Measurements from ENCODE around the gene JAK1.

JAK1 gene

GRCh38 chr1:64857347-64857746 lies 109.0 kb downstream of the JAK1 start:
- no peak for DNase-seq

DNA sequence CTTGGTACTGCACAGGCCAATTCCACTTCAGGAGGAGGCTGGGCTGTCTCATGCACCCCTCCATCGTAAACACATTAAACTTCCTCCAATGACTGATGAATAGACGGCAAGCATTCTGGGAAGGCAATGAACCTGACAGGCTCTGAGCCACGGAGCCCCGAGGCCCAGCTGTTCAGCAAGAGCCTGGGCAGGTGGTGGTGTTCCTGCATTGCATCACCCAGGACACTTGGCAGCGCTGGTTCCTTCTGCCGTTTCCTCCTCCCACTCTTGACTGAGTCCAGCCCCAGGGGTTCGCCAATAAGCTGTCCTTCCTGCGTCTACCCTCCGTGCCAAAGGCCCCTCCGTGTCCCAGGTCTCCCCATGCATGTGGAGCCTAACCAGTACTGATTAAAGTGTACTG lies 109.8 kb downstream of the JAK1 start:
- DNase-seq: no peak

- no peak for DNase-seq
Observed at GRCh38 chr1:64855557-64855956, 110.8 kb downstream of the JAK1 start.

DNA sequence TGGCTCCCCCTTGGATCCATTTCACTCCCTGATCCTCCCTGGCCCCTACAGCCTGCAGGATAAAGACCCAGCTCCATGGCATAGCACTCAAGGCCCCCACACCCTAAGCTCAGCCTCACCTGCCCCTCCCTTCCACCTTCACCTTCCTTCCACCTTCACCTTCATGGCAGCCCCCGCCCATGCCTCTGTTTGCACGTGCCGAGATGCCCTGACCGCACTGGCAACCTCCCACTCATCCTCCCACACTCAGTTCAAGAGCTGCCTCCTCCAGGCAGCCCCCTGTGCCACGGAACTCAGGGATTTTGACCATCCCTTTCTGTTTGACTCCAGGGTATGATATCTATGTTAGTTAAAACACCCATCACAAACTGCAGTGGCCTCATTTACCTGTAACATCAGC lies 111.7 kb downstream of the JAK1 start:
- DNase-seq: no peak

DNA sequence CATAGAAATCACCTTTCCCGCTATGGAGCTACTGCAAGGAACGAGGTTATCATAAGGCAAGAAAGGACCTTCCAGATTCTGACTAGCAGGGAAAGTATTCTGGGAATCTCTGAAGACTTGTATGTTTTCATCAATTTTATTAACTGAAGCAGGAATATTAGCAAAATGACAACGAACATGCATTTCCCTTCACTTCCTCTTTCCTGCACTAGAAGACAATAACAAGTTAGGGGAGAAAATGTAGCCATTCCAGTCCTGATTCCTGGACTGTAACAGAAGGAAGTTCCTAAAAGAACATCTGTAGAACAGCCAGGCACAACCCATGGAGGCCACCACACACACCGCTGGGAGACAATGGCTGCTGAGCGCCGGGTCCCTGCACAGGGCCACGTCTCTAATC lies 114.7 kb downstream of the JAK1 start:
- no peak for DNase-seq

DNA sequence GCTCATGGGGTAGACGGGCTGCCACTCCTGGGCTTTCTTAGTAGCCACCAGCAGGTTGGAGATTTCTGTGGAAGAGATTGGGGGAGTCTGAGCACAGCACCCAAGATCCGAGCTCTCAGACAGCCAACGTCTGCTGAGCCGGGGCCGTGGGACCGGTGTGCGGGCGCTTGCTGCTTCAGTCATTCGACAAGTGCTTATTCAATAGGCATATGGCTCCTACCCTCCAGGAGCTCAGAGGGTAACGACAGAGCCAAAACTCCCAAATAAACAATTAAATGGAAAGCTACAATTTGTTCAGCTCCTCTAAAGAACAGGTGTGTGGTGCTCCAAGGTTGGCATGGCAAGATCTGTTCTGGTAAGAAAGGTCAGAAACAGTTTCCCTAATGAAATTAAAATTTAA lies 115.5 kb downstream of the JAK1 start:
- no peak for DNase-seq

DNA sequence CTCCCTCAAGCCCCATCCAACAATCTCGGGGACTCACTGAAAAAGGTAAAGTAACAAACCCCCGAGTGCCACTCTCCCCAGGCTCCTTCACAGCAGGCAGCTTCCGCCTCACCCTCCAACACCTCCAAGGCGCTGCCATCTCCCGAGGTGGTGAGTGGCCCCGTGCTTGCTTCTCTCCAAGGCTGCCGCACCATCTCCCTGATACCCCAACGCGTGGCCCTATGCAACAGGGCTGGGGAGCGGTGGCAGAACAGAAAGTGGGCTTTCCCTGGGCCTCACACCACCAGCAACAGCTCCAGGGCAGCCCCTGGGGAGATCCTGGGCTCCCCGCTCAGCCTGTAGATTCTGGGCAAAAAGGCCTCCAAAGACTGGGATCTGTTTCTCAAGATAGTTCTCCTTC lies 116.4 kb downstream of the JAK1 start:
- no peak for DNase-seq

GRCh38 chr1:64848803-64849202 lies 117.5 kb downstream of the JAK1 start:
- DNase-seq: no peak

DNA sequence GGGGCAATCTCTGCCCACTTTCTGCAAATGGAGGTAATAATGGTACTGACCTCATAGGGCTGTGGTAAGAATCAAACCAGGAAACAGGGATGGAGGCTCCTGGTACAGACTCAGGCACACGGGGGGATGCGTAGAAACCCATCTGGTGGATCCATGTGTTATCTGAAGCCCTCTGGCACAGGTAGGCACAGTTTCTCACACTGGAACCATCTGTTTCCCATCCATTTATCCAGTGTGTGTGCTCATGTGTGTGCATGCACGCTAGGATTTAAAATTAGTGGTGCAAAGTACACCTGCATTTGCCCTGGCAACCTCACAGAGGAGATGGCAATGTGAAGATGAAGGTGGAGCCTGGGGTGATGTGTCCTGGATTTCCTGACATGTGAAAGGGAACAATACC lies 118.2 kb downstream of the JAK1 start:
- DNase-seq: no peak

DNA sequence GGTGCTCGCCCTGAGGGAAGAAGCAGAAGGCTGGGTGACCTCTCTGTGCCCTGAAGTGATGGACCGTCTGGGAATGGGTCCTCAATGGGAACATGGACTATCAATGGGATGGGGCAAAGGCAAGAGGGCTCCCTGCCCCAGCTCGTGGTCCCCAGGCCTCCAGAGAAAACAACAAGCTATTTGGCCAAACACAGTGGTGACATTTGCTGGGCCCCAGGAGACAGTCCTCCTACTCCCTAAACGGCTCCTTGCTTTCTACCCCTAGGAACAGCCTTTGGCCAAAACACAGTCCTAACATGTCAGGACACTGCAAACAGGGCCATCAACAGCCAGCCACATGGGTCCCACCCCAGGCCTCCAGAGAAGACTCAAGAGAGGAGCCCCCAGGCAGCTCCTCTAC lies 118.7 kb downstream of the JAK1 start:
- DNase-seq: no peak

- no peak for DNase-seq
Observed at GRCh38 chr1:64846573-64847430, 119.5 kb downstream of the JAK1 start.

DNA sequence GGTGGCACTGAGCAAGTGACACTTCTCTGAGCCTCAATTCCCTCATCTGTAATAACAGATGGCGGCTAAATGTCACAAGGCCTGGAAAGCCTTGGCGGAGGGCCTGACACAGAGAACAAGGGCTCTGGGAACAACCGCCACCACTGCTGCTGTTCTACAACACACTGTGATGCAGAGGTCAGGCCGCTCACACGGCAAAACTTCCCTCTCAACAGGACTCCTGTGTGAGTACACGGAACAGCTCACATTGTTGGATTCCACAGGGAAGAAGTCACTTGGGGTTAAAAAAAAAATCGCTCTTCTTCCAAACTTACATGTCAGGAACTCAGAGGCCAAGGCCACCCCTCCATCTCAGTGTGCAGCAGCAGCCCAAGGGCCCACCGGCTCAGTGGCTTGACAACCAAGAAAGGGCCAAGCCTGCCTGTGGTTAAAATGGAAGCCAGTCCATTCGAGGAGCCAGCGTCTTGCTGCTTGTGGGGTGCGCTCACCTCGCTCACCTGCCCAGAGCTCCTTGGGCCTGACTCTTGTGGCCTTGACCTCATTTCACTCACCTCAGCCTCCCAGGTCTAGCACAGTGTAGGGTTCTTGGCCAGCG lies 120.4 kb downstream of the JAK1 start:
- DNase-seq: no peak

DNA sequence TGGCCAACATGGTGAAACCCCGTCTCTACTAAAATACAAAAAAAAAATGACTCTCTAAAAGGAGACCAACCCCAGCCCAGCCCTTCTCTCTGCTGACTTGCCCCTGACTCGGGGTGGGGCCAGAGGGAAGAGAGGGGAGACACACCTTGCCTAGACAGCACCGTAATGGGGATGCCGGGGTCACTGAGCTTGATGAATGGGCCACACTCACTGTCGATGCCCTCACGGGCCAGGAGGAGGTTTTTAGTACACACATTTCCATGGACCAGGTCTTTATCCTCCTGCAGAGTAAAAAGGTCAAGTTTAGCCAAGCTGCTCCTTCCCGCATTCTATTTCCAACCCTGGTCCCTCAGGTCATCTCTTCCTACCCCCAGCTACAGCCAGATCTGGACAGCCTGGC lies 121.7 kb downstream of the JAK1 start:
- no peak for DNase-seq

DNA sequence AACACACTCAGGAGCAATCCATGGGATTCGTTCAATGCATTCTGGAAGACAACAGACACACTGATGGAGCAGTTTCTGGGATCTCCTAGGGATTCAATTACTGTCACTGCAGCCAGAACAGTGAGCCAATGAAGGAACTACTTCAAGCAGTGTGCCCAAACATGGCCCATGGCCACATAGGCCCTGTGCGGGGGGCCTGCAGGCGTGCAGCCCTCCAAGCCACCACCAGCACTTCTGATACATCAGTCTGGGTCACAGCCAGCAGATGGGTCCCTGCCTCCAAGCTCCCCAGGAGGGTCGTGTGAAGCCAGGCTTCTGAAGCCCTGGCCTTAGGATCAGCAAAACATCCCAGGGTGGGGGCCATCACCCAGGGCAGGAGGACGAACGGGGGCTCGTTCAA lies 122.2 kb downstream of the JAK1 start:
- no peak for DNase-seq

DNA sequence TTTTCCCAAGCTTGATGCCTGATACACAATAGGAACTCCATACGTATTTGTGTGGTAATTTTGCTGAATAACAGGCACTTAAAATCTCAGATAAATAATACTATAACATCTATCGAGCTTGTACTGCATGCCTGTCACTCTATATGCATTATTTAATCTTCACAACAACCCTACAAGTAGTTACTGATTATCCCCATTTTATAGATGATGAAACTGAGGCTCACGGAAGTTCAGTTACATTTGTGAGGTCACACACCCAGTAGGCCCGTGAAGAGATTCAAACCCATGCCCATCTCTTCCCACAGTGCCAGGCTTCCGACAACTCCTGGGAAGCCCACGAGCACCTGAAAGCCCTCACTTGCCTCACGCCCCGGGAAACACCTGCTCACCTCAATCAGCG lies 122.7 kb downstream of the JAK1 start:
- DNase-seq: no peak

DNA sequence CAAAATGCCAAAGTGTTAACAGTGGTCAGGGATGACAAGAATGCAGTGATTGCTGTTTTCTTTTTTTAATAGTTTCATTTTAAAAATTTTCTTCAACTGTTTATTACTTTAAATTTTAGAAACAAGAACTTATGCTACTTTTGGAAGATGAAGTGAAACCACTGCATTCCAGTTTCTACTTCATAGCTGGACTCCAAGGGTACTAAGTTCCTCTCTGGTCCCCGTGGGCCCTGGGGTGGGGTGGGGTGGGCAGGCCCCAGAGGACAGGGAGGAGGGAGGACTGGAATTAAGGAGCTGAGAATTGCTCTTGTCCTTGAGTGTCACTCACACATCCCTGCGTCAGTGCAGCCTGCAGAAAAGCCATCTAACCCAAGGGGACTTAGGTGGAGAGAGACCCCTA lies 124.1 kb downstream of the JAK1 start:
- DNase-seq: no peak

DNA sequence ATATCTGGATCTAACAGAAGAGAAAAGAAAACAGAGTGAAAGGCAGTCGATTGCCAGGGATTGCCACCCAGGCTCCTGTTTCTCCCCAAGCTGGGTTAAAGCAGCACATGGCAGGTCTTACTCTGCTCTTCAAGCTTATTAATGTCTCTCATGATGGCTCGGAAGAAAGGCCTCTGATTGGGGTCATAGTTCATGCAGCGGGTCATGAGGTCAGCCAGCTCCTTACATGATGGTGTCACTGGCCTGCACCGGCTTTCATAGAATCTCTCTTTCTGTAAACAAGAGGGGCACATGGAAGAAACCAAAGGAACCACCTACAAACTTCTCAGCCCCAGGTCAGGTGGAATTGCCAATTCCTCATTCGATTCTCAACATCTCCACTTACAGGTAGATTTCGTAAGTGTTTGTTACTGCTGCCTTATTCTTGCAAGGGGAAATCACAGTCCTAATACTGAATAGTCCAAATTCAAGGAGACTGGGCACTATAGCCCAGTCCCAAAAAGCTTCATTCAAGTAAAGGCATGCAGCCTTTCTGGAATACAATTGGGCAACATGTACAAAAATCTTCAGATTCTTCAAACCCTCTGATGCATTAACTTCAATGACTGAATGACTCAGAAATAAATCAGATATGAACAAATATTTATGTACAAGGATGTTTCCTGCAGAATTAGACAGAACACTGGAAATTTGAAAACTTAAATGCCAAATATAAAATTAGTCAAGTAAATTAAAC lies 124.9 kb downstream of the JAK1 start:
- DNase-seq: no peak

DNA sequence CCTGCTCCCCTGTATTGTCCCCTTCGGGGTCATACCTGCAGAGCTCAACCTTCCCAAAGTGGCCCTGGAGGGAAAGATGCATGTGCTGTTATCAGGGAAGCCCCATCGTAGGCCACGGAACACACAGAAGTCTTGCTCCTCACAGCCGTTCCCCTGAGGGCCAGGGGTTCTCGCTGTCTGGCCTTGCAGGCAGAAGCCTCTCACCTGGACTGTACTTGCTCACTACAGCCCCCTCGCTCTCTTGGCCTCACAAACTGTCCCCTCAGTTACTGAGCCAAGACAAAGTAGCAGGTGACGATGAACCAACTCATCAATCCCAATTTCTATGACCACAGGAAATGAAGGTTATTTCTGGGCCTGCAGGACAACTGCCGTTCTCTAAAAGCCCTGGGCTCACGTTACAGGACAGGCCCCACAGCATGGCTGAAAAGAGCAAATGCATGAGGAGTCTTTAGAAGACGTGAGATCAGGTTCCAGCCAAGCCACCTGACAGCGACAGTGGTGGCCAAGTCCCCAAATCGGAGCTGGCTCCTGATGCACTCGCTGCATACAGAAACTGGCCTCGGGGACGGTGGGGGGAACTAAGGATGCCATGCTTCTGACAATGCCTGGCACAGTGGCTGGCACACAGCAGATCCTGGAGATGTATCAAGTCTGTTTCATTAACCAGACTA lies 126.5 kb downstream of the JAK1 start:
- no peak for DNase-seq

DNA sequence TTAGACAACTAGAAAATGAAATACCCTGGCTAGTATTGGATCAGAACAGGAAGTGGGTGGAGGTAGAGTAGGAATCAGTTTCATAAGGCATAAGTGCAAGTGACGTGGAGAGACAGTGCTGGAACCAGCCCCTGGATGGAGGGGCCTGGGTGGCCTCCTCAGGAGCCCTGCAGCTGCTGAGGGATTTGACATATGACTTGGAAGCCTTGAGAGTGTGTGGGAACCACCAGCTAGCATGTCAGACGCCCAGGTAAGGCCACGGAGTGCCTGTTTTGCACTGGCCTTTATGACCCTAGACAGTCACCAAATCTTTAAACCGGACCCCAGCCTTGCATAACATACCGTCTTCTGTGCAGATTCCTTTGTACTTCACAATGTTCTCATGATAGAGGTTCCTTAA lies 127.1 kb downstream of the JAK1 start:
- no peak for DNase-seq

DNA sequence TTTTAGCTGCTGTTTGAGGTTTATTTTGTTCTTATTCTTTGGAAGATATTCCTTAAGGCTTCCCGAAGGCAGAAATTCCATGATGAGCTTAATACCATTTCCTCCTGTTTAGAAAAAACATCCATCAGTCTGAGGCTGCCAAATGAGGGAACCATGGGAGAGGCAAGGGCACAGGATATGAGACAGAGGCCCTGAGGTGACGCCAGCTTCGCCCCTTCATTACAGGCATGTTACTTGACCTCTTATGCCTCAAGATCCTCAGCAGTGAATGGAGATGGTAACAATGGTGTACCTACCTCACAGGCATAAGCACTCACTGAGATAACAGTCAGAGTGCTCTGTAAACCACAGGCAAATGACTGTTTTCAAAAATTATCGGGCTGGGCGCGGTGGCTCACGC lies 127.9 kb downstream of the JAK1 start:
- no peak for DNase-seq

DNA sequence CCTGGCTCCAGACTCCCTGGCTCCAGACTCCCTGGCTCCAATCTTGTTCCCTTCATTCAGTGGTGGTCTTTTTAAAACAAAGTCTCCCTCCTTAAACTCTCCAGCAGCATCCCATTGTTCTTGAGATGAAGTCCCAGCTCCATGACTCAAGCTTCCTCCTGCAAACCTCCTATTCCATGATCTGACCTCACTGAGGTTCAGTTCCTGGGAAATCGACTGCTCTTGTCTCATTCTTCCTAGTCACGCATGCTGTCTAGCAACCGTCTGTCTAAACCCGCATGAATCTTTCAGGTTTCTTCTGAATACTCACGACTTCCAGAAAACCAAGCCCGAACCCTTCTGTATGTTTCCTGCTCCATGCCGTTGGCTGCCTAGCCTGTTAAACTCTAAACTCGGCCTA lies 129.5 kb downstream of the JAK1 start:
- DNase-seq: no peak

DNA sequence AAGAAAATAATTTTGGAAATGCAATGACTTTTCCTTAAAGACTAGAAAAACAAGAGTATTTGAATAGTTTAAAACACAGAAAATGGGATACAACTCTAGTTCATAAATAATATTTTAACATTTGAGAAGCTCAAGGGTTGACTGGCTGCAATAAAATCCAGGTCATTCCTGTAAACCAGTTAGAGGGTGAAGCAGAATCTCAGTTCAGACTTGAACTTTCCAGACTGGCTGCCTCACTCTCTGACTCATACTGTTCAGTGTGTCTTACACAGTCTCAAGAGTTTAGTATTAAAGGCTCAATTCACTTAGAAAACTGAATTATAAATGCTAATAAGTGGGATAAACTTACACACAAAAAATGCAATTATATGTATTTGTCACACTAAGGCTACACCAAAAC lies 131.6 kb downstream of the JAK1 start:
- no peak for DNase-seq

DNA sequence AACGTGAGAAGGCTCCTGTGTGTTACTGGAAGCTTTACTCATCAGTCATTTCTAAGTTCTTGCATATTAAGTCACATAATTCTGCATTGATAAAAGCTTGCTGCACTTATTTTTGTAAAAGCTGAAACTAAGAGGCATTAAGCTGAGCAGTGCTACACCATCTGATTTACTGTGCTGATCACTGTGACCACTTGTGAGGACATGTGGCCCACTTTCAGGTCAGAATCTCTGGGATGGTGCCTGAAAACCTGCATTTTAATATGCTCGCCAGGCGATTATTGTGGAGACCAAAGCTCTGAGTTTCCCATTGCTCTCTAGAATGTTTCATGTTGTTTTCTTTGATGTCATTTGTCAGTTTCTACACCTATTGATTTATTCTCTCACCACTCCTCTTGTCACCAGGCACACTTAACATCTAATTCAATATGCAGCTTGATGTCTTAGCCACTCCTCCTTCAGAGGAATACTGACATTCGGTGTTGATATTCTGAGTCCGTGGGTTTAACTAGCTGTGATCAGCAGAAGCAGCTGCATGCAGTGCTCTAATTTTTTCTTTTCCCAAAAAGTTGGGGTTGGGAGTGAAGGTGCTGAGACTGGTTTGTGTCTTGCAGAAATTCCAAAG lies 136.2 kb downstream of the JAK1 start:
- DNase-seq: no peak
